ENCODE results near the gene LTB4R2. TPM values are rescaled to one million over a fixed set of nuclear protein-coding genes. Genes with fewer than 3 reads are reported as not detected.

LTB4R2 gene
- total RNA-seq, 1 donor from 2014 or later = 1.8 TPM

DNA sequence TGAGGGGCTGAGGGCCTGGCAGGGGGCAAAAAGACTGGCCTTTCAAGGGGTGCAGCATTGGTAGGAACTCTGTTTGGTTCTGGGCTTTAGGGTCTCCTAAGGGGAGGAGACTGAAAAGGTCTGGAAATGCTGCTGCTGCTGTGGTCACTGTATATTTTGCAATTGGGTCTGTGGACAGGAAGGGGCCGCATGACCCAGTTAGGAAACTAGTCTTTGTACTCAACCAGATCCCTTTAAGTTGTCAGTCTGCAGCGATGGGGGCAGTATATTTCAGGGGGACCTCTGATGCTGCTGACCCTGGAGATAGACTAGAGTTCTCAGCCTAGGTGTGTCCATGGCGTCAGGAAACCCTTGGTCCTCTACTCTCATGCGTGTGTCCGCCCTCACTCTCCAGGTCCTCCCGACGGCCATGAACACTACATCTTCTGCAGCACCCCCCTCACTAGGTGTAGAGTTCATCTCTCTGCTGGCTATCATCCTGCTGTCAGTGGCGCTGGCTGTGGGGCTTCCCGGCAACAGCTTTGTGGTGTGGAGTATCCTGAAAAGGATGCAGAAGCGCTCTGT lies 5.4 kb downstream of the LTB4R2 start:
- H3K4me3 ChIP-seq = no peak overlapping the region
- no peak overlapping the region for H3K9ac ChIP-seq
- Mint-ChIP-seq H3K9me3 (no peaks in the 10 kb centered on the region), H3K4me1 (no peaks in the 10 kb centered on the region), H3K27ac (no peak overlapping the region), H3K4me3 (no peak overlapping the region), H3K36me3 (no peaks in the 10 kb centered on the region), H3K27me3 (ENCODE audit: insufficient read depth, low read depth) (peaks cover 5% of the 10 kb centered on the region)
- peaks cover 36% of the 10 kb centered on the region for H3K27me3 ChIP-seq
- H3K36me3 ChIP-seq = no peaks in the 10 kb centered on the region
- TF ChIP-seq, protein P1, sequence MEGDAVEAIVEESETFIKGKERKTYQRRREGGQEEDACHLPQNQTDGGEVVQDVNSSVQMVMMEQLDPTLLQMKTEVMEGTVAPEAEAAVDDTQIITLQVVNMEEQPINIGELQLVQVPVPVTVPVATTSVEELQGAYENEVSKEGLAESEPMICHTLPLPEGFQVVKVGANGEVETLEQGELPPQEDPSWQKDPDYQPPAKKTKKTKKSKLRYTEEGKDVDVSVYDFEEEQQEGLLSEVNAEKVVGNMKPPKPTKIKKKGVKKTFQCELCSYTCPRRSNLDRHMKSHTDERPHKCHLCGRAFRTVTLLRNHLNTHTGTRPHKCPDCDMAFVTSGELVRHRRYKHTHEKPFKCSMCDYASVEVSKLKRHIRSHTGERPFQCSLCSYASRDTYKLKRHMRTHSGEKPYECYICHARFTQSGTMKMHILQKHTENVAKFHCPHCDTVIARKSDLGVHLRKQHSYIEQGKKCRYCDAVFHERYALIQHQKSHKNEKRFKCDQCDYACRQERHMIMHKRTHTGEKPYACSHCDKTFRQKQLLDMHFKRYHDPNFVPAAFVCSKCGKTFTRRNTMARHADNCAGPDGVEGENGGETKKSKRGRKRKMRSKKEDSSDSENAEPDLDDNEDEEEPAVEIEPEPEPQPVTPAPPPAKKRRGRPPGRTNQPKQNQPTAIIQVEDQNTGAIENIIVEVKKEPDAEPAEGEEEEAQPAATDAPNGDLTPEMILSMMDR (IDR thresholded peaks at IDR 0.05) = no peak
- TF ChIP-seq EZH2 (IDR thresholded peaks at IDR 0.05) = no peak
- no peak for TF ChIP-seq EZH2phosphoT487 (IDR thresholded peaks at IDR 0.05)
- no peaks in the 10 kb centered on the region for H4K20me1 ChIP-seq (ENCODE audit: low read depth)
- no peak overlapping the region for H2AFZ ChIP-seq (replicated peaks)
- no peaks in the 10 kb centered on the region for H3K79me2 ChIP-seq (ENCODE audit: low read depth)
- no peaks in the 10 kb centered on the region for H3K9me3 ChIP-seq (ENCODE audit: low read depth)
- H3K27ac ChIP-seq = no peak overlapping the region
- H3F3A ChIP-seq (ENCODE audit: low read depth) = no peaks in the 10 kb centered on the region
- H3K4me1 ChIP-seq = no peaks in the 10 kb centered on the region
- no peak overlapping the region for H3K4me2 ChIP-seq
- no peak for DNase-seq (ENCODE audit: low spot score)

DNA sequence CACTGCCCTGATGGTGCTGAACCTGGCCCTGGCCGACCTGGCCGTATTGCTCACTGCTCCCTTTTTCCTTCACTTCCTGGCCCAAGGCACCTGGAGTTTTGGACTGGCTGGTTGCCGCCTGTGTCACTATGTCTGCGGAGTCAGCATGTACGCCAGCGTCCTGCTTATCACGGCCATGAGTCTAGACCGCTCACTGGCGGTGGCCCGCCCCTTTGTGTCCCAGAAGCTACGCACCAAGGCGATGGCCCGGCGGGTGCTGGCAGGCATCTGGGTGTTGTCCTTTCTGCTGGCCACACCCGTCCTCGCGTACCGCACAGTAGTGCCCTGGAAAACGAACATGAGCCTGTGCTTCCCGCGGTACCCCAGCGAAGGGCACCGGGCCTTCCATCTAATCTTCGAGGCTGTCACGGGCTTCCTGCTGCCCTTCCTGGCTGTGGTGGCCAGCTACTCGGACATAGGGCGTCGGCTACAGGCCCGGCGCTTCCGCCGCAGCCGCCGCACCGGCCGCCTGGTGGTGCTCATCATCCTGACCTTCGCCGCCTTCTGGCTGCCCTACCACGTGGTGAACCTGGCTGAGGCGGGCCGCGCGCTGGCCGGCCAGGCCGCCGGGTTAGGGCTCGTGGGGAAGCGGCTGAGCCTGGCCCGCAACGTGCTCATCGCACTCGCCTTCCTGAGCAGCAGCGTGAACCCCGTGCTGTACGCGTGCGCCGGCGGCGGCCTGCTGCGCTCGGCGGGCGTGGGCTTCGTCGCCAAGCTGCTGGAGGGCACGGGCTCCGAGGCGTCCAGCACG lies 6.1 kb downstream of the LTB4R2 start:
- DNase-seq (ENCODE audit: low spot score) = no peak
- no peaks in the 10 kb centered on the region for H3K9me3 Mint-ChIP-seq

DNA sequence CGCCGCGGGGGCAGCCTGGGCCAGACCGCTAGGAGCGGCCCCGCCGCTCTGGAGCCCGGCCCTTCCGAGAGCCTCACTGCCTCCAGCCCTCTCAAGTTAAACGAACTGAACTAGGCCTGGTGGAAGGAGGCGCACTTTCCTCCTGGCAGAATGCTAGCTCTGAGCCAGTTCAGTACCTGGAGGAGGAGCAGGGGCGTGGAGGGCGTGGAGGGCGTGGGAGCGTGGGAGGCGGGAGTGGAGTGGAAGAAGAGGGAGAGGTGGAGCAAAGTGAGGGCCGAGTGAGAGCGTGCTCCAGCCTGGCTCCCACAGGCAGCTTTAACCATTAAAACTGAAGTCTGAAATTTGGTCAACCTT lies 6.6 kb downstream of the LTB4R2 start:
- DNase-seq (ENCODE audit: low spot score) = no peak
- no peak overlapping the region for H3K4me3 Mint-ChIP-seq
- no peaks in the 10 kb centered on the region for H3K9me3 Mint-ChIP-seq
- Histone ChIP-seq H3K27me3 (peaks cover 38% of the 10 kb centered on the region), H3K4me2 (no peak overlapping the region), H3K27ac (no peak overlapping the region), H3K36me3 (no peaks in the 10 kb centered on the region), H2AFZ (replicated peaks) (no peak overlapping the region), H3F3A (ENCODE audit: low read depth) (no peaks in the 10 kb centered on the region), H3K79me2 (ENCODE audit: low read depth) (no peaks in the 10 kb centered on the region), H3K9me3 (ENCODE audit: low read depth) (no peaks in the 10 kb centered on the region), H3K4me1 (no peaks in the 10 kb centered on the region), H4K20me1 (ENCODE audit: low read depth) (no peaks in the 10 kb centered on the region), H3K9ac (no peak overlapping the region), H3K4me3 (no peak overlapping the region)
- no peak overlapping the region for H3K27ac Mint-ChIP-seq
- TF ChIP-seq, protein P1 (IDR thresholded peaks at IDR 0.05) = no peak
- TF ChIP-seq EZH2 (IDR thresholded peaks at IDR 0.05) (no peak), EZH2phosphoT487 (IDR thresholded peaks at IDR 0.05) (no peak)
- H3K4me1 Mint-ChIP-seq = no peaks in the 10 kb centered on the region
- H3K27me3 Mint-ChIP-seq (ENCODE audit: insufficient read depth, low read depth) = peaks cover 5% of the 10 kb centered on the region
- no peaks in the 10 kb centered on the region for H3K36me3 Mint-ChIP-seq

More for the DNA sequence above, 6.1 kb downstream of the LTB4R2 start:
- Histone ChIP-seq H3K4me3 (no peak overlapping the region), H2AFZ (replicated peaks) (no peak overlapping the region), H3K27me3 (peaks cover 38% of the 10 kb centered on the region), H3K36me3 (no peaks in the 10 kb centered on the region), H3K4me2 (no peak overlapping the region), H4K20me1 (ENCODE audit: low read depth) (no peaks in the 10 kb centered on the region), H3K9me3 (ENCODE audit: low read depth) (no peaks in the 10 kb centered on the region), H3K27ac (no peak overlapping the region), H3F3A (ENCODE audit: low read depth) (no peaks in the 10 kb centered on the region), H3K79me2 (ENCODE audit: low read depth) (no peaks in the 10 kb centered on the region), H3K4me1 (no peaks in the 10 kb centered on the region), H3K9ac (no peak overlapping the region)
- Mint-ChIP-seq H3K4me3 (no peak overlapping the region), H3K4me1 (no peaks in the 10 kb centered on the region), H3K27ac (no peak overlapping the region), H3K36me3 (no peaks in the 10 kb centered on the region), H3K27me3 (ENCODE audit: insufficient read depth, low read depth) (peaks cover 5% of the 10 kb centered on the region)
- TF ChIP-seq, protein P1 (IDR thresholded peaks at IDR 0.05) = no peak
- TF ChIP-seq EZH2 (IDR thresholded peaks at IDR 0.05) (no peak), EZH2phosphoT487 (IDR thresholded peaks at IDR 0.05) (no peak)
